ENCODE measurements around the gene HLA-DRB1.
"Not testable (repeated sequence)": the region's sequence is repeated elsewhere in the genome, so short reads cannot be mapped to it uniquely, and the experiment has no call there.

HLA-DRB1 gene

DNA sequence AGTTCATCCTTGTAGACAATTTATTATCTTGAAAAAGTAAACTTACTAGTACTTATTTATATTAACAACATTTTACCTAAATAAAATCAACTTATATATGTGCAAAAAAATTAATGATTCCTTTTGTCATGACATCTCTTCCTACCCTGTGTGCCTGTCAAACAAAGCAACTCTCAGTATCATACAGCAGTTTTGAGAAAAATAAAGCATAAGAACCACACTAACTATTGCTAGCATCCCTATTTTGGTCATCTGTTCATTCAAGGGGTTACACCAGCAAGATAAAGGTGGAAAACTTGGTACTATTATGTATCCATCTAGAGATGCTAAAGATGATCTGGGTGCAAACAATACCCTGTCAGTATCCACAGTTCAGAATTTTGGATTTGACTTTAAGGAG is 7.4 kb upstream of the HLA-DRB1 start:
- TF ChIP-seq, protein P1, sequence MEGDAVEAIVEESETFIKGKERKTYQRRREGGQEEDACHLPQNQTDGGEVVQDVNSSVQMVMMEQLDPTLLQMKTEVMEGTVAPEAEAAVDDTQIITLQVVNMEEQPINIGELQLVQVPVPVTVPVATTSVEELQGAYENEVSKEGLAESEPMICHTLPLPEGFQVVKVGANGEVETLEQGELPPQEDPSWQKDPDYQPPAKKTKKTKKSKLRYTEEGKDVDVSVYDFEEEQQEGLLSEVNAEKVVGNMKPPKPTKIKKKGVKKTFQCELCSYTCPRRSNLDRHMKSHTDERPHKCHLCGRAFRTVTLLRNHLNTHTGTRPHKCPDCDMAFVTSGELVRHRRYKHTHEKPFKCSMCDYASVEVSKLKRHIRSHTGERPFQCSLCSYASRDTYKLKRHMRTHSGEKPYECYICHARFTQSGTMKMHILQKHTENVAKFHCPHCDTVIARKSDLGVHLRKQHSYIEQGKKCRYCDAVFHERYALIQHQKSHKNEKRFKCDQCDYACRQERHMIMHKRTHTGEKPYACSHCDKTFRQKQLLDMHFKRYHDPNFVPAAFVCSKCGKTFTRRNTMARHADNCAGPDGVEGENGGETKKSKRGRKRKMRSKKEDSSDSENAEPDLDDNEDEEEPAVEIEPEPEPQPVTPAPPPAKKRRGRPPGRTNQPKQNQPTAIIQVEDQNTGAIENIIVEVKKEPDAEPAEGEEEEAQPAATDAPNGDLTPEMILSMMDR (IDR thresholded peaks at IDR 0.05; ENCODE audit: insufficient read depth, low read depth, low read length, missing control alignments), result no peak
- H3K4me3 ChIP-seq (ENCODE audit: low read length), result no peak overlapping the region
- no peak for DNase-seq (ENCODE audit: low read depth)

DNA sequence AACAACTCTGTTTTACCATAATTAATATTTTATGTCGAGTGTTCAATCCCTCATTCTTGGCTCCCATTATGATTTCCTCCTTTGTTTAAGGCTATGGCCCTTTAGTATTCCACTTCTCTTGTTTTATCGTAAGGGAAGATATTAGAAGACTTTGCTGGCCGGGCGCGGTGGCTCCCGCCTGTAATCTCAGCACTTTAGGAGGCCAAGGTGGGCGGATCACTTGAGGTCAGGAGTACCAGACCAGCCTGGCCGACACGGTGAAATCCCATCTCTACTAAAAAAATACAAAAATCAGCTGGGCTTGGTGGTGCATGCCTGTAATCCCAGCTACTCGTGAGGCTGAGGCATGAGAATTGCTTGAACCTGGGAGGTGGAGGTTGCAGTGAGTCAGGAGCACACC is 1.1 kb upstream of the HLA-DRB1 start:
- H3K4me3 ChIP-seq (ENCODE audit: low read length); DNase-seq (ENCODE audit: low read depth): not testable (repeated sequence)

DNA sequence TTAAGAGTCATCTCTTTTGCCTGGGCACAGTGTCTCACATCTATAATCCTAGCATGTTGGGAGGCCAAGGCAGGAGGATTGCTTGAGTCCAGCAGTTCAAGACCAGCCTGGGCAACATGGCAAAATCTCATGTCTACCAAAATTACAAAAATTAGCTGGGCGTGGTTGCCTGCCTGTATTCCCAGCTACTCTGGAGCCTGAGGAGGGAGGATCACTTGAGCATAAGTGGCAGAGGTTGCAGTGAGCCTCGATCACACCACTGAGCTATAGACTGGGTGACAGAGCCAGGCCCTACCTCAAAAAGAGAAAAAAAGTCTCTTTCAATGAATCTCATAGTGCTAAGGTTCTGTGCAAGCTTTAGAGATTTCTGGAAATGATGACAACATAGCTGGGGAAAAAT is 1.5 kb downstream of the HLA-DRB1 start:
- TF ChIP-seq, protein P1 (IDR thresholded peaks at IDR 0.05; ENCODE audit: insufficient read depth, low read depth, low read length, missing control alignments), result no peak
- no peak overlapping the region for H3K4me3 ChIP-seq (ENCODE audit: low read length)
- DNase-seq (ENCODE audit: low read depth), result no peak

DNA sequence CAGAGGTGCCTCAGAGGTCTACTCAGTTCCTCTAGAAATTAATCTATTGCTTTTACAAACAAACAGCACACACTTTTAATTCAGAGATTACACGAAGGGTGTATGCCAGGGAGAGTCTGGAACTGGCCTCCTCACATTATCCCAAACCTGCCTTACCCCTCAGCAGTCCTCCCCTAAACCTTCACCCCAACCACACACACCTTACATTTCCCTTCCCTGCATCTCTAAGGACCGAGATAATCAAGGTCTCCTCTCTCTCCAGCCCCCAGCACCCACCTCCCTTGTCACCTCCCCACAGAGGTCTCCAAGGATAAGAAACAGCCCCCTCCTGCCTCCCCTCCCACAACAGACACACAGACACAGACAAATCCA is 6.1 kb downstream of the HLA-DRB1 start:
- no peak for DNase-seq (ENCODE audit: low read depth)
- TF ChIP-seq, protein P1 (IDR thresholded peaks at IDR 0.05; ENCODE audit: insufficient read depth, low read depth, low read length, missing control alignments), result no peak
- H3K4me3 ChIP-seq (ENCODE audit: low read length), result no peak overlapping the region

DNA sequence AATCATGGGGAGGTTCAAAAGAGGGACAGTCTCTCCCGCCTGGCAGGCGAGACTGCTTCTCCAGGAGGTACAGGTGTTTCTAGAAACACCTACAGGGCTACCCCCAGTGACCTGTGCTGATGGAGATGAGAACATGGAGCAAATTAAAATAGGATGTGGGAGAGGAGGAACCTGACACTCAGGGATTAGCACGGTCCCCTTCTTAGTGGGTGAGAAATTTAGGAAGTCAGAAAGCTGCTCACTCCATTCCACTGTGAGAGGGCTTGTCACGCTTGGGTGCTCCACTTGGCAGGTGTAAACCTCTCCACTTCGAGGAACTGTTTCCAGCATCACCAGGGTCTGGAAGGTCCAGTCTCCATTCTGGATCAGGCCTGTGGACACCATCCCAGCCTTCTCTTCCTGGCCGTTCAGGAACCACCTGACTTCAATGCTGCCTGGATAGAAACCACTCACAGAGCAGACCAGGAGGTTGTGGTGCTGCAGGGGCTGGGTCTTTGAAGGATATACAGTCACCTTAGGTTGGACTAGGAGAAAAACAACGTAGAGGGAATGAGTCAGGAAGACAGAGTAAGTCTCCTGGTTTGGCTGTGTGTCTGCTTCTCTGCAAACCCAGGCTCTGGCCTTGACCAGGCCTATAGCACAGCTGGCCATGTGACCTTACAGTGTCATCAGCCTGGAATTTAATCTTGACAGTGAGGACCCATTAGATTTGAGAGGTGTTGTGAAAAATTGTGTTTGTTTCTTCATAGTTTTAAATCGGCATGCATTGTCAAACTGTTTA is 8.1 kb downstream of the HLA-DRB1 start:
- no peak overlapping the region for H3K4me3 ChIP-seq (ENCODE audit: low read length)
- DNase-seq (ENCODE audit: low read depth), result no peak

DNA sequence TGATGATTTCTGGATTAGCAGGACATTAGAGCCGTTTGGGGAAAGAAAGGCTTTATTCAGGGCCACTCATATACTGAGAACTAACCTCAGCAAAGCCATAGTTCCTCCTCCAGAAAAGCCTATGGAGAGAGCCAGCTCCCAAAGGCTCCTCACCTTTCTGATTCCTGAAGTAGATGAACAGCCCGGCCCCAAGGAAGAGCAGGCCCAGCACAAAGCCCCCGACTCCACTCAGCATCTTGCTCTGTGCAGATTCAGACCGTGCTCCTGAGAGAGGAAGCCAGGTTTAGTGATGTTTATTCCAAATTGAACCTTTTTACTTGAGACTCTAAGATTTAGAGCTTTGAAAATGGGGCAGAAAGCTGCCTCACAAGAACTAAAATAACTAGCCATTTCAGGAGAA is 9.1 kb downstream of the HLA-DRB1 start:
- H3K4me3 ChIP-seq (ENCODE audit: low read length), result no peak overlapping the region
- no peak for DNase-seq (ENCODE audit: low read depth)
- TF ChIP-seq, protein P1 (IDR thresholded peaks at IDR 0.05; ENCODE audit: insufficient read depth, low read depth, low read length, missing control alignments), result no peak

More for the DNA sequence above, 8.1 kb downstream of the HLA-DRB1 start:
- TF ChIP-seq, protein P1 (IDR thresholded peaks at IDR 0.05; ENCODE audit: insufficient read depth, low read depth, low read length, missing control alignments), result no peak

DNA sequence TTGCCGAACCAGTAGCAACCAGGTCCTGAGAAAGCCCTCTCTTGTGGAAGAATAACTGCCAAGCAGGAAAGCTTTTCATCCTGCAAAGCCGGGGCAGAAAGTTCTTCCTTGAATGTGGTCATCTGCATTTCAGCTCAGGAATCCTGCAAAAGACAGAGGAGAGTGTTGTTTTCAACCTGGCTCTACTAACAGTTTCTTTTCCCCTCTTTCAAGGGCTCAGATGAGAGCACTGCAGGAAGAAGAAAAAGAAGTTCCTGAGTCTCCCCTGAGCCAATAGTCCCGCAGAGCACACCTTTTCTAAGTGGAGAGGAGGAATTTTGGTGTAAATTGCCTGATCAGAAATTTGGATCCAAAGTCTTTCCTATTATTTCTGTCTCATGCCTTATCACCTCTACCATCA is 10.7 kb downstream of the HLA-DRB1 start:
- no peak for DNase-seq (ENCODE audit: low read depth)
- no peak overlapping the region for H3K4me3 ChIP-seq (ENCODE audit: low read length)
- TF ChIP-seq, protein P1 (IDR thresholded peaks at IDR 0.05; ENCODE audit: insufficient read depth, low read depth, low read length, missing control alignments), result no peak

DNA sequence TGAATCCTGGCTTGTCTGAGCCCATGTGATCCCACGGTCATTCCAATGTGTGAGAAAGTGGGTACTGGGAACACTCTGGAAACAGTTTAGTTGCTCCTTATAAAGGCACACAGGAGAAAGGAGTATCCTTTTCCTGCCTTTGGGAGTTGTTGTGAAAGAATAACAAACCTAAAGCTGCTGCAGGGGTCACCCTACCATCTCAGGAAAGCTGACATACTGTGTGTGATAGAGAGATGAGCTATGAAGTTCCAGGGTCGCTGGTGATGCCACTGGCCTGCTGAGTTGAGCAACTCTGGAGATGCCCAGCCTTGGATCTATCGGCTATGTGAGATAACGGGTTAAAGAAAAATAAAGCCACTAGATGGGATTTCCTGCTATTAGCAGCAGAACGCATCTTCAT is 12.2 kb downstream of the HLA-DRB1 start:
- H3K4me3 ChIP-seq (ENCODE audit: low read length); DNase-seq (ENCODE audit: low read depth): not testable (repeated sequence)

All from epithelial cell of esophagus (primary cell).